ENCODE results near the gene KRTAP10-5.

Gene KRTAP10-5

DNA sequence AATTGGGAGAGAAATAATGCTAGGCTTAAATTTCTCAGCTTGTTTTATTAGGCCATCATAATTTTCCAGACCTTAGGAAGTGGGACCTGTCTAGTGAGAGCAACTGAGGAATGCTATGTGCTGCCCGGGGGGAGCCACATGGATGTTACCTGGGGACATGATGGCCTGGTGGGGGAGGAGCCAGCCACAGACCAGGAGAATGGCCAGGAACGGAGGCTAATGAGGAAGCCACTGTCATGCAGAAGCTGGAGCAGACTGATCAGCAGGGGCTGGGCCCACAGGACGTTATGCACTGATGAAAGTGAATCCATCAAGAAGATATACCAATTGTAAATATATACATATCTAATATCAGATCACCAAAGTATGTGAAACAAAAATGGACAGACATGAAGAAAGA is 35.8 kb downstream of the KRTAP10-5 start:
- no peak for DNase-seq

DNA sequence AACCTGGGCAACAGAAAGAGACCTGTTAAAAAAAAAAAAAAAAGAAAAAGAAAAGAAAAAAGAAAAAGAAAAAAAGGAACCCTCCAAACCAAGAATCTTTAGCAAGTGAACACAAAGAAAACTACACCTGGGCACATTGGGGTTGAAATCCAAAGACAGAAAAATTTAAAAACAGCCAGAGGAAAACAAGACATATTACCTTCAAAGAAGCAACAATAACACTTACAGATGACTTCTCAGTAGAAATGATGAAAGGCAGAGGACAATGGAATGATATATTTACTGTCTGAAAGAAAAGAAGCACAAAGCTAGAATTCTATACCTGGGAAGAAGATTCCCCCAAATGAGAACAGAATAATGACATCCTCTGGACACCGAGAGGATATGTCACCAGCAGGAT is 37.7 kb downstream of the KRTAP10-5 start:
- DNase-seq, result no peak

DNA sequence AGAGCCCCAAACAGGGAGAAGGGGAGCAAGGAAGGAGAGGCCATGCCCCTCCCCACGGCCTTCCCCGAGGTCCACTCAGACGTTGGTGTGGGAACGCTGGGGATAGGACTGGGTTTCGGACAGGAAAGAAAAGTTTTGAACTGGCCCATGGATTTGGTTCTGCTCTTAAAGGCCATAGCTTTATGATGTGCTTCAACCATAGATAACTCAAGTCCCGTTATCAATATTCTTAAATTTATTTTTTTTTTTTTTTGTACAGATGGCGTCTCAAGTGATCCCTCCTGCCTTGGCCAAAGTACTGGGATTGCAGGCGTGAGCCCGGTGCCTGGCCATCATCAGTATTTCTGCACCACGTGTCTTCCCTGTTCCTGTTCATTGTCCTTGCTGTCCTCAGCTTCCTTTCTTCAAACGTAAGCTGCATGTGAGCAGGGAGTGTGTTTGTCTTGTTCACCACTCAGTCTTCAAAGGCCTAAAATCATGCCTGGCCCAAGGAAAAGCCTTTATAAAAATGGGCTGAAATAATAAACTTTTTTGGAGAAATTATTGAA is 39.6 kb downstream of the KRTAP10-5 start:
- DNase-seq, result no peak

- no peak for DNase-seq
These were observed 40.3 kb downstream of the KRTAP10-5 start, which contains the start of gene KRTAP10-1 for GRCh38 chr21:44539991-44540666. TSS of gene KRTAP10-1 (minus strand) at chr21:44540195. CDS start at chr21:44540150, 45 bp downstream.

DNA sequence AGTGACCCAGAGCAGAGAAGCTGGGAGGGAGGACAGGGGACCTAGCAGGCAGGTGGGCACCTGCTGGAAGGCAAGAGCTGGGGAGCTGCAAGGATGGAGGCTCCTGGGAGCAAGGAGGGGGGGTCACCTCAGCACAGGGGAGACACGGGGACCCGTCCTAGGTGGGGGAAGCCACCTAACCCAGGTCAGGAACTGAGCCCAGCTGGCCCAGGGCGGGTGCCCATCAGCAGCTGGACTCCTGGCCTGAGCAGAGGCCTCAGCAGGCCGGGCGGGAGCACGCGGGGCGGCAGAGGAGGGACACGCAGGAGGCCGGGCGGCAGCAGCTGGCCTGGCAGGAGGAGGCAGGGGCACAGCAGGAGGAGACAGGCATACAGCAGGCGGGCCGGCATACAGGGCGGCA is 41.4 kb downstream of the KRTAP10-5 start:
- DNase-seq, result no peak

- no peak for DNase-seq
These were observed 42.2 kb downstream of the KRTAP10-5 start for GRCh38 chr21:44537930-44538911.

DNA sequence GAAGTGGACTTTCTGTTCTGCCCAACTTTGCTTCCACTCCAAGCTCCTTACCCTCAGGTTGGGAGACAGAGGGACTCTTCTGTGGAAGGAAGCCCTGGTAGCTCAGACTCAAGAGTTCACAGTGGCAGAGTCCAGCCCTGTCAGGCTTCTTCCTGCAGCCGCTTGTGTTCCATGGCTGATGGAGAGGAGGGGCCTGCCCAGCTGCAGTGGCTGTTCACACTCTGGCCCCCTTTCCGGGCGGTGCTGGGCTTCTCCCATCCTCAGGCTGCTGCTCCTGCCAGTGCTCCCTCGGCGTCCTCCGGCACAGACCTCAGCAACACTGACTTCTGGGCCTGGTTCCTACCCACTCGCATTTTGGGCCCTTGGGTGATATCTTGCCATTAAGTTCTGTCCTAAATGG is 44.4 kb downstream of the KRTAP10-5 start:
- DNase-seq, result no peak

- DNase-seq, result no peak
These were observed 45.7 kb downstream of the KRTAP10-5 start for GRCh38 chr21:44534688-44535087.

DNA sequence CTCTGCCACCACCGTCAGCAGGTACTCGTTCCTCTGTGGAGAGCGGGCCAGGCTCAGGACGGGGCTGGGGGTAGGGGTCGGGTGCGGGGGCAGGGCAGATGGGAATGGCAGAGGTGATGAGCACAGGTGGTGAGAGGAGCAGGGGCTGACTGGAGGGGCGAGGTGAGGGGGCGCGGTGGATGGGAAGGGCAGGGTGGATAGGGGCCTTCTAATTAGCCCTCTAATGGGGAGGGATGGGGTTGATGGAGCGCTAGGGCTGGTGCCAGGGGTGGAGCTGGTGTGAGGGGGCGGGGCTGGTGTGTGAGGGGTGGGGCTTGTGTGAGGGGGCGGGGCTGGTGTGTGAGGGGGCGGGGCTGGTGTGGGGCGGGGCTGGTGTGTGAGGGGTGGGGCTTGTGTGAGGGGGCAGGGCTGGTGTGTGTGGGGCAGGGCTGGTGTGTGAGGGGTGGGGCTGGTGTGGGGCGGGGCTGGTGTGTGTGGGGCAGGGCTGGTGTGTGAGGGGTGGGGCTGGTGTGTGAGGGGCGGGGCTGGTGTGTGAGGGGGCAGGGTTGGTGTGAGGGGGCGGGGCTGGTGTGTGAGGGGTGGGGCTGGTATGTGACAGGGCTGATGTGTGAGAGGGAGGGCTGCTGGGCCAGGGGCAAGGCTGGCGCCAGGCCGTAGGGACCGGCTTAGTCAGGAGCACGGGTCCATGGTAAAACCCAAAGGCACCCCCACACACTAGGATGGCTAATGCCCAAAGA is 46.3 kb downstream of the KRTAP10-5 start:
- DNase-seq, result no peak

GRCh38 chr21:44533121-44533890 is 47.1 kb downstream of the KRTAP10-5 start:
- DNase-seq, result no peak

GRCh38 chr21:44532712-44533111 is 47.7 kb downstream of the KRTAP10-5 start:
- no peak for DNase-seq

- no peak for DNase-seq
These were observed 48.5 kb downstream of the KRTAP10-5 start for GRCh38 chr21:44531606-44532564.

- DNase-seq, result no peak
These were observed 49.4 kb downstream of the KRTAP10-5 start for GRCh38 chr21:44530903-44531605.

- DNase-seq, result no peak
These were observed 50.0 kb downstream of the KRTAP10-5 start for GRCh38 chr21:44530221-44530902.

- no peak for DNase-seq
These were observed 50.8 kb downstream of the KRTAP10-5 start for GRCh38 chr21:44529503-44530125.

Data from activated CD4-positive, alpha-beta T cell treated with anti-CD3 and anti-CD28 coated beads, Interleukin-2, amount 50 U/mL, for 4 hours (primary cell).